Spleen (tissue), 11 donors: Measurements from ENCODE around the gene SLC29A1. TPM values are rescaled to one million over a fixed set of nuclear protein-coding genes. Genes with fewer than 3 reads are reported as not detected.
A peak's percentile ranks its signal among the peaks of the same experiment; 100 is the strongest.

Source experiments
- DNase-seq: peaks from one replicate; pipeline ENCODE4 v3.0.0-alpha.2; 2020
- H3K27ac ChIP-seq, 8 donors: fragments of 200-600 bp; sonication (generic) in 7 of 8; 1 replicate in 4 of 8; 2 replicates in 4 of 8; pipeline versions ENCODE4 v1.5.0 to v1.8.0; 2016 to 2021; ENCODE audit warnings: inconsistent platforms in 4 of 8, mild to moderate bottlenecking in 4 of 8, moderate library complexity in 1 of 8
- H3K27me3 ChIP-seq, 7 donors: fragments of 200-600 bp; sonication (generic) in 6 of 7; replicated peaks in 1 of 7; 1 replicate in 4 of 7; 2 replicates in 3 of 7; pipeline versions ENCODE4 v1.5.0 to v1.8.0; 2016 to 2021; ENCODE audit warnings: inconsistent platforms in 3 of 7, mild to moderate bottlenecking in 1 of 7
- H3K36me3 ChIP-seq, 6 donors: fragments of 200-600 bp; sonication (generic) in 5 of 6; 1 replicate in 4 of 6; 2 replicates in 2 of 6; pipeline versions ENCODE4 v1.5.0 to v1.8.0; 2016 to 2021; ENCODE audit warnings: inconsistent platforms in 2 of 6
- H3K4me1 ChIP-seq, 6 donors: fragments of 200-600 bp; sonication (generic) in 5 of 6; 1 replicate in 3 of 6; 2 replicates in 3 of 6; pipeline versions ENCODE4 v1.5.0 to v1.8.0; 2016 to 2021; ENCODE audit warnings: inconsistent platforms in 3 of 6
- H3K4me3 ChIP-seq, 8 donors: fragments of 200-600 bp; sonication (generic) in 7 of 8; 1 replicate in 4 of 8; 2 replicates in 4 of 8; pipeline versions ENCODE4 v1.5.0 to v1.8.0; 2016 to 2021; ENCODE audit warnings: inconsistent platforms in 4 of 8, mild to moderate bottlenecking in 4 of 8, moderate library complexity in 2 of 8
- H3K9me3 ChIP-seq, 8 donors: fragments of 200-600 bp; sonication (generic) in 7 of 8; 1 replicate in 4 of 8; 2 replicates in 4 of 8; pipeline versions ENCODE4 v1.5.0 to v1.8.0; 2016 to 2021; ENCODE audit warnings: inconsistent platforms in 4 of 8
- POLR2A ChIP-seq, 3 donors: fragments of 450-650 bp; IDR thresholded peaks; one replicate each; pipeline ENCODE4 v1.5.1; 2017; ENCODE audit warnings: antibody characterized with exemption in 3 of 3, mild to moderate bottlenecking in 1 of 3
- POLR2AphosphoS5 ChIP-seq, 3 donors: sonication (generic); formaldehyde crosslinking; IDR thresholded peaks; one replicate each; pipeline ENCODE4 v1.5.1; 2017; ENCODE audit warnings: antibody characterized with exemption in 3 of 3
- WGBS, 5 donors: extraction: QIAGEN DNeasy Blood & Tissue Kit in 3 of 5; methylation state at CpG; one replicate each; pipeline versions ENCODE4 v1.1.5 to v1.1.7; 2013 to 2018; 5-methylcytosine and 5-hydroxymethylcytosine counted together
- intact Hi-C: fragments of 100-400 bp; cut with DNase I; formaldehyde crosslinking; loops from one replicate; pipeline ENCODE4 v1.15.0; 2023; ENCODE audit warnings: low total_unique reads
- polyA plus RNA-seq, 3 donors: library from polyadenylated mRNA; stranded (reverse); fragments of 200-250 nt; gene quantifications; one replicate each; pipeline ENCODE4 v1.2.1, GENCODE V29; 2013
- total RNA-seq, 7 donors: library from RNA; depleted of rRNA in 3 of 7; stranded (reverse); fragments of >200 nt in 3 of 7; fragmentation: NEBNext Ultra II Directional in 4 of 7; extraction: Animal tissue kit (Norgen Biotek cat#: 25700) in 4 of 7; gene quantifications; one replicate each; pipeline versions ENCODE4 v1.1.0 to v1.2.1, GENCODE V29; 2016 to 2021
- TF ChIP-seq, protein P1 (sequence below), 11 experiments: fragments of 200-600 bp in 7 of 11; fragments of 450-650 bp in 4 of 11; sonication (generic) in 4 of 11; IDR thresholded peaks in 8 of 11; conservative IDR thresholded peaks in 3 of 11; 1 replicate in 7 of 11; 2 replicates in 4 of 11; pipeline versions ENCODE4 v1.4.0 to v1.8.0; 2016 to 2021; ENCODE audit warnings: antibody characterized with exemption in 11 of 11, inconsistent platforms in 4 of 11, mild to moderate bottlenecking in 1 of 11
- donor health status: healthy with polysubstance abuse.
- donor health status: DM: no; HTN: no; CAD: no; lungs with moderate emphysema.
- donor health status: DM: no; HTN: no; CAD: no.
- donor health status: Bipolar disorder and iron deficiency.
- donor health status: healthy.
- donor health status: DM: no; HTN: no; CAD: no.
- donor health status: DM: yes; HTN: yes; CAD: no.

SLC29A1 gene
- total and polyA plus RNA-seq, 10 donors = 8.5 to 49.4 (median 30.4) TPM

- 69 to 87% (median 77%) methylated on average over 2 to 3 of the region's 3 CpGs for WGBS, 5 donors
These were observed 12.1 kb upstream of the SLC29A1 start for GRCh38 chr6:44211284-44211683.

DNA sequence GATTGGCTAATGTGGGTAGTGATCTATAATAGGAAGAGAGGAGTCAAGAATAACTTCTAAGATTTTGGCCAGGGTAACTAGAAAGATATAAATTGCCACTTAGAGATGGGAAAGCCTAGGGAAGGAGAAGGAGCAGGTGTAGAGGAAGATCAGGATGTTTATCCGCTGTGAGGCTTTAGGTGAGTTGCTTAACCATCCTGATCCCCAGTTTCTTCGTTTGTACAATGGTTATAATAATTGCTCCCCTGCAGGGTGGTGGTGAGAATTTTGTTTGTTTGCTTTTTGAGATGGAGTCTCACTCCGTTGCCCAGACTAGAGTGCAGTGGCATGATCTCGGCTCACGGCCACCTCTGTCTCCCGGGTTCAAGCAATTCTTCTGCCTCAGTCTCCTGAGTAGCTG lies 9.1 kb upstream of the SLC29A1 start:
- peaks cover 0 to 7% (median 0%) of the 10 kb centered on the region in 7 donors for H3K27me3 ChIP-seq
- peaks cover 0 to 30% (median 20%) of the 10 kb centered on the region in 6 donors for H3K4me1 ChIP-seq
- no peak for DNase-seq
- H3K27ac ChIP-seq = no peak overlapping the region
- TF ChIP-seq POLR2A (IDR thresholded peaks at IDR 0.05) = no peak
- TF ChIP-seq, protein P1, sequence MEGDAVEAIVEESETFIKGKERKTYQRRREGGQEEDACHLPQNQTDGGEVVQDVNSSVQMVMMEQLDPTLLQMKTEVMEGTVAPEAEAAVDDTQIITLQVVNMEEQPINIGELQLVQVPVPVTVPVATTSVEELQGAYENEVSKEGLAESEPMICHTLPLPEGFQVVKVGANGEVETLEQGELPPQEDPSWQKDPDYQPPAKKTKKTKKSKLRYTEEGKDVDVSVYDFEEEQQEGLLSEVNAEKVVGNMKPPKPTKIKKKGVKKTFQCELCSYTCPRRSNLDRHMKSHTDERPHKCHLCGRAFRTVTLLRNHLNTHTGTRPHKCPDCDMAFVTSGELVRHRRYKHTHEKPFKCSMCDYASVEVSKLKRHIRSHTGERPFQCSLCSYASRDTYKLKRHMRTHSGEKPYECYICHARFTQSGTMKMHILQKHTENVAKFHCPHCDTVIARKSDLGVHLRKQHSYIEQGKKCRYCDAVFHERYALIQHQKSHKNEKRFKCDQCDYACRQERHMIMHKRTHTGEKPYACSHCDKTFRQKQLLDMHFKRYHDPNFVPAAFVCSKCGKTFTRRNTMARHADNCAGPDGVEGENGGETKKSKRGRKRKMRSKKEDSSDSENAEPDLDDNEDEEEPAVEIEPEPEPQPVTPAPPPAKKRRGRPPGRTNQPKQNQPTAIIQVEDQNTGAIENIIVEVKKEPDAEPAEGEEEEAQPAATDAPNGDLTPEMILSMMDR (IDR thresholded peaks at IDR 0.05 in 8 of 11, conservative IDR thresholded peaks at IDR 0.05 in 3 of 11) = no peak
- TF ChIP-seq POLR2AphosphoS5 (IDR thresholded peaks at IDR 0.05) = no peak
- 86 to 95% (median 93%) methylated on average over 6 of the region's 6 CpGs for WGBS, 5 donors
- H3K4me3 ChIP-seq = no peak overlapping the region
- H3K9me3 ChIP-seq = no peaks in the 10 kb centered on the region
- no peaks in the 10 kb centered on the region for H3K36me3 ChIP-seq
- intact Hi-C loops = no loop called here

More at GRCh38 chr6:44211284-44211683, 12.1 kb upstream of the SLC29A1 start:
- Histone ChIP-seq H3K4me1 (peaks cover 0 to 6% (median 0%) of the 10 kb centered on the region in 6 donors), H3K27me3 (no peaks in the 10 kb centered on the region), H3K9me3 (no peaks in the 10 kb centered on the region), H3K36me3 (no peaks in the 10 kb centered on the region), H3K4me3 (no peak overlapping the region), H3K27ac (no peak overlapping the region)
- no peak for DNase-seq
- intact Hi-C loops = no loop called here
- TF ChIP-seq POLR2AphosphoS5 (IDR thresholded peaks at IDR 0.05) (no peak), POLR2A (IDR thresholded peaks at IDR 0.05) (no peak)
- TF ChIP-seq, protein P1 (IDR thresholded peaks at IDR 0.05 in 8 of 11, conservative IDR thresholded peaks at IDR 0.05 in 3 of 11) = no peak

DNA sequence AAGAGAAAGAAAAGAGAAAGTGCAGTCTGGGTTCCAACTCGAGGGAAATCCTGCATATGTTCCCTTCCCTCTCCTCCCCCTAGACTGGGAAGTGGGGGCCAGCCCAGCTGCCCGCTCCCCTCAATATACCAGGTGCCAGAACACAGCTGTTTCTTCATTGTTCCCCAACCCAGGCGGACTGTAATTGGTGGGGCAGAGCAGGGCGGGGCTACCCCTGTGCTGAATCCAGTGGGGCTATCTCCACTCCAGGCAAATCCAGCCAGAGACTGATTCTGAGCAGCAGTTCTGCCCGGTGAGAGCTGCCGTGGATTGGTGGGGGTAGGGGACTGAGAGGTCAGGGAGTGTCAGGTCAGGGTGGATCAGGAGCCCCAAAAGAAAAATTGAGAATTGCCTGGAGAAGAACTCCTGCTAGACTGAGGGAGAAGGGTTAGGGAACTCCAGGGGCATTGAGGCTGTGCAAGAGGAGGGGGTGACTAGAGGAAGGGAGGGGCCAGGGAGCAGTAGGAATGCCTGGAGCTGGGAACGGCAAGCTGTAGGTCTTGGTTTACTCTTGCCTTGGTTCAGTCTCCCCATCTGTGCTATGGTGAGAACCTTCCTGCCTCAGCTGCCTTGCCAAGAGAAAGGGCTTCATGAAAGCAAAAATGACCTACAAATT lies 6.6 kb upstream of the SLC29A1 start, which contains the start of gene MYMX:
Gene MYMX (plus strand): TSS at position 250 of the 655 bp plus-strand sequence. CDS start 546 bp downstream, outside the sequence.
- WGBS, 5 donors = 50 to 55% (median 51%) methylated on average over 7 of the region's 7 CpGs
- TF ChIP-seq, protein P1 (IDR thresholded peaks at IDR 0.05 in 8 of 11, conservative IDR thresholded peaks at IDR 0.05 in 3 of 11) = no peak
- peak in 1 of 3 donors; percentile 9 for TF ChIP-seq POLR2AphosphoS5 (IDR thresholded peaks at IDR 0.05)
- H3K9me3 ChIP-seq = no peaks in the 10 kb centered on the region
- intact Hi-C loops = no loop called here
- DNase-seq = no peak
- H3K4me1 ChIP-seq = peaks cover 8 to 51% (median 42%) of the 10 kb centered on the region in 6 donors
- H3K27me3 ChIP-seq = peaks cover 0 to 12% (median 0%) of the 10 kb centered on the region in 7 donors
- peak within 1 kb of the TSS in 5 of 8 donors; percentile 72 to 87 (median 78) for H3K27ac ChIP-seq
- no peaks in the 10 kb centered on the region for H3K36me3 ChIP-seq
- no peak within 1 kb of the TSS for H3K4me3 ChIP-seq

DNA sequence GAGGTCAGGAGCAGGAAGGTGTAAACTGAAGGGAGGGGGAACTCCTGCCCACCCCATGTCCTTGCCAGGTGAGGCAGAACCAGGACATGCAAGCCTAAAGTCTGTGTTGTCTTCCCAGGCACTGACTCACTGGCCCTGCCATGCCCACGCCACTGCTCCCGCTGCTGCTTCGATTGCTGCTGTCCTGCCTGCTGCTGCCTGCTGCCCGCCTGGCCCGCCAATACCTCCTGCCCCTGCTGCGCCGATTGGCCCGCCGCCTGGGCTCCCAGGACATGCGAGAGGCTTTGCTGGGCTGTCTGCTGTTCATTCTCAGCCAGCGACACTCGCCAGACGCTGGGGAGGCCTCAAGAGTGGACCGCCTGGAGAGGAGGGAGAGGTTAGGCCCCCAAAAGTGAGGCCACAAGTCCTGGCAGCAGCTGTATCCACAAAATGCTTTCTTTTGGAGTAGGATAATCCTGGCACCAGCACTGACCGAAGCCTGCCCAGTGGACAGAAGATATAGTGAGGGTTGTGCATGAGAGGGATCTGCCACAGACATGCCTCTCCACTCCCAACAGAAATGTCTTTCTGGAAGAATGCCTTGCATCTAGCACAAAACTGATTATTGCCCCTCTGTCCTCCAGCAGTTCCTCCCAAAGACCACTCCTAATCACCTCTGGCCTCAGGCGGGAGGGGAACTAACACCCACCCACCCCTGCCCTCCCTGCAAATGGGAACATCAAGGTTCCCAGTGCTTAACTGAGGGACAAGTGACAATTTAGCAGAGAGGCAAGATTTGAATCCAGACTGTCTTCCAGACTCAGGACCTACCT lies 5.9 kb upstream of the SLC29A1 start:
- Histone ChIP-seq H3K27ac (peak overlapping the region in 6 of 8 donors; percentile 61 to 87 (median 77)), H3K9me3 (no peaks in the 10 kb centered on the region), H3K36me3 (no peaks in the 10 kb centered on the region), H3K4me3 (no peak overlapping the region), H3K4me1 (peaks cover 12 to 58% (median 49%) of the 10 kb centered on the region in 6 donors), H3K27me3 (peaks cover 0 to 13% (median 0%) of the 10 kb centered on the region in 7 donors)
- DNase-seq = no peak
- 84 to 94% (median 90%) methylated on average over 11 to 16 of the region's 16 CpGs for WGBS, 5 donors
- TF ChIP-seq POLR2A (IDR thresholded peaks at IDR 0.05) (no peak), POLR2AphosphoS5 (IDR thresholded peaks at IDR 0.05) (no peak)
- TF ChIP-seq, protein P1 (IDR thresholded peaks at IDR 0.05 in 8 of 11, conservative IDR thresholded peaks at IDR 0.05 in 3 of 11) = no peak
- intact Hi-C loops = no loop called here
